Upper lobe of right lung (tissue), 1 donor: Measurements from ENCODE around the gene ERFE. TPM values are rescaled to one million over a fixed set of nuclear protein-coding genes. Genes with fewer than 3 reads are reported as not detected.
A peak's percentile ranks its signal among the peaks of the same experiment; 100 is the strongest.

Experiments used
- ATAC-seq: fragments of 200-7000 bp; cut with Tn5 transposase; one replicate; pipeline ENCODE4 v1.9.1; 2020; ENCODE audit warnings: mild to moderate bottlenecking, moderate library complexity
- DNase-seq: peaks from one replicate; pipeline ENCODE4 v3.0.0-alpha.2; 2020
- H3K27ac ChIP-seq: fragments of 200-600 bp; one replicate; pipeline ENCODE4 v1.8.0; 2022
- H3K27me3 ChIP-seq: fragments of 200-600 bp; one replicate; pipeline ENCODE4 v1.8.0; 2022; ENCODE audit warnings: mild to moderate bottlenecking
- H3K36me3 ChIP-seq: fragments of 200-600 bp; one replicate; pipeline ENCODE4 v1.8.0; 2022
- H3K4me1 ChIP-seq: fragments of 200-600 bp; one replicate; pipeline ENCODE4 v1.8.0; 2022
- H3K4me3 ChIP-seq: fragments of 200-600 bp; one replicate; pipeline ENCODE4 v1.8.0; 2022; ENCODE audit warnings: mild to moderate bottlenecking
- H3K9me3 ChIP-seq: fragments of 200-600 bp; one replicate; pipeline ENCODE4 v1.8.0; 2022
- CTCF ChIP-seq: fragments of 200-600 bp; IDR thresholded peaks from one replicate; pipeline ENCODE4 v1.8.0; 2022; ENCODE audit warnings: antibody characterized with exemption
- intact Hi-C: fragments of 100-400 bp; cut with DNase I; formaldehyde crosslinking; loops from one replicate; pipeline ENCODE4 v1.11.0; 2022
- total RNA-seq: library from RNA; stranded (reverse); fragmentation: NEBNext Ultra II Directional; extraction: Animal tissue kit (Norgen Biotek cat#: 25700); gene quantifications from one replicate; pipeline ENCODE4 v1.2.1, GENCODE V29; 2021
- donor health status: DM: no; HTN: yes; CAD: no; lungs with severe emphysema.

ERFE gene
- total RNA-seq, 1 donor from 2014 or later, result not detected

DNA sequence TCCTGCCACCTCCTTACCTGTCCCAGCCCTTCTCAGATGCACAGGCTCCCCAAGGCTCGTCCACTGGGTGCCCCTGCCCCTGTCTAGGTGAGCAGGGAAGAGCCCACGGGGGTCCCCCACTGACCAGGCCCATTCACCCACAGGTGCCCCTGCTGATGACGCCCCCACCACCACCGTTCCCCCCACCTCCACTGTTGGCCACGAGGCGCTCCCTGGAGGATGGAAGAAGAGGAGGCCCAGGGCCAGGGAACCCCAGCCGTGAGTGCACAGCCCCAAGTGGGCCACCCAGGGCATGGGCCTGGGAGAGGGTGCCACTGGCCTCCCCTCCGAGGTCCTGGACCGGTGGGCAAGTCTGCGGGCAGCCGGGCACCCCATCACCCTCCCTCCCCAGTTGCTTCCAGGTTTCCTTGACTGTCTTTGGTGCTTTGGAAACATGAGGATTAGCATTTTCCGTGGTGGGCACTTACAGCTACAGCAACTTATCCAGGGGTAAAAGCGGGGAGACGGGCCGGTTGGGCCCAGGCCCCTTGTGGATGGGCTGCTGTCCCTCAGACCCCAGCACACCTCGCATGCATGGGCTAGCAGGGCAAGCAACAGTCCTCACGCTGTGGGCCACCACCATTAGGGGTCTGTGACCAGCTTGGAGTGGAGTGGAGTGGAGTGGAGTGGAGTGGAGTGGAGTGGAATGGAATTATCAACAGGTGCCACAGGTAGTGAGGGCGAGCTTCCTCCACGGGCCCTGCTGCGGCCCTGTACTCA lies 33.5 kb upstream of the ERFE start:
- intact Hi-C loops, result no loop called here
- no peak for ATAC-seq
- Histone ChIP-seq H3K4me3 (no peak overlapping the region), H3K4me1 (no peaks in the 10 kb centered on the region), H3K27ac (no peak overlapping the region), H3K9me3 (no peaks in the 10 kb centered on the region), H3K36me3 (no peaks in the 10 kb centered on the region), H3K27me3 (peaks cover 6% of the 10 kb centered on the region)
- DNase-seq, result no peak
- TF ChIP-seq CTCF, result no peak

DNA sequence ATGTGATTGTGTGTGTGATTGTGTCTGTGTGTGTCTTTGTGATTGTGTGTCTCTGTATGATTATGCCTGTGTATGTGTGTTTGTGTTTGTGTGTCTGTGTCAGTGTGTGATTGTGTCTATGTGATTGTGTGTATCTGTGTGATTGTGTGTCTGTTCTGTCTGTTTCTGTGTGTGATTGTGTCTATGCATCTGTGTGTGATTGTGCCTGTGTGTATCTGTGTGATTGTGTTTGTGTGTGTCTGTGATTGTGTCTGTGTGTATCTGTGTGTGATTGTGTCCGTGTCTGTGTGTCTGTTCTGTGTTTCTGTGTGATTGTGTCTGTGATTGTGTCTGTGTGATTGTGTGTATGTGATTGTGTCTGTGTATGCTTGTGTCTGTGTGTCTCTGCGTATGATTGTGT lies 32.4 kb upstream of the ERFE start:
- no peak overlapping the region for H3K4me3 ChIP-seq
- intact Hi-C loops, result no loop called here

GRCh38 chr2:238126775-238127164 lies 32.0 kb upstream of the ERFE start:
- H3K4me1 ChIP-seq, result no peaks in the 10 kb centered on the region
- TF ChIP-seq CTCF, result no peak
- DNase-seq (no peak), ATAC-seq (no peak)
- no peak overlapping the region for H3K27ac ChIP-seq
- intact Hi-C loops, result no loop called here
- H3K4me3 ChIP-seq, result no peak overlapping the region
- H3K36me3 ChIP-seq, result no peaks in the 10 kb centered on the region
- H3K9me3 ChIP-seq, result no peaks in the 10 kb centered on the region
- H3K27me3 ChIP-seq, result no peaks in the 10 kb centered on the region

More for the DNA sequence above, 32.4 kb upstream of the ERFE start:
- Histone ChIP-seq H3K27me3 (peaks cover 4% of the 10 kb centered on the region), H3K36me3 (no peaks in the 10 kb centered on the region), H3K4me1 (no peaks in the 10 kb centered on the region), H3K9me3 (no peaks in the 10 kb centered on the region), H3K27ac (no peak overlapping the region)
- DNase-seq (no peak), ATAC-seq (no peak)
- TF ChIP-seq CTCF, result no peak

DNA sequence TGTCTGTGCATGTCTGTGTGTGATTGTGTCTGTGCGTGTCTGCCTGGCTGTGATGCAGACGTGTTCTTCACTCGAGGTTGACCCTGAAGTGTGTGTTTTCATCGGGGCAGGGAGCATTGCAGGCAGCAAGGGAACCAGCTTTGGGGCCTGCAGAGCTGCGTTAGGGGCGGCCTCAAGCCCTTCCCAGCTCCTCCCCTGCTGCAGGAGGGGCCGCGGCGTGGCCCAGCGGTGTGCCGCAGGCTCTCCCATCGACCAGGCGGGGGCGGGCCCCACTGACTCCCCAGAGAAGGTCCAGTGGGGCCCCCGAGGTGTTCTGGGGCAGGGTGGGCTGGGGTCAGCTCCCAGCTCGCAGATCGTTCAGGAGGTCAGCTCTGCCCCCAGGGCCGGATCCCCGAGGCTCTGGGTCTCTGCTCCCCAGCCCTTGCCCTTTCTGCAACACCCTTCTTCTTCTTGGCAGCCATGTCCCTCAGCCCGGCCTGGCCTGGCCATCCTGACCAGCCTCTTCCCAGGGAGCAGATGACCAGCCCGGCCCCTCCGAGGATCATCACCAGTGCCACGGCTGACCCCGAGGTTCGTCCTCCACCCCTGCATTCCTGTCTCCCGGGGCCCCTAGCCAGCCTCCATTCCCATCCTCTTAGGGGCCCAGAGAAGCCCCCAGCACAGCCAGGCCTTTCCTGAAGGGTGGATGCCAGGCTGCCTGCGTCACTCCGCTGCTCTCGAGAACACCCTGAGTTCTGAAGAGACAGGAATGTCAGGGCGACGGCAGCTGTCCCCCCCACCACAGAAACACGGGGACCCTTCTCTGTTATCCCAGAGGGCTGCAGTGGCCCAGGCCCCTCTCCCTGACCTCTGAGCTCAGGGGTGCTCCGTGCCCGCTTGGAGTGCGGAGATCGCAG lies 31.4 kb upstream of the ERFE start:
- Histone ChIP-seq H3K4me3 (no peak overlapping the region), H3K27me3 (no peaks in the 10 kb centered on the region), H3K4me1 (no peaks in the 10 kb centered on the region), H3K27ac (no peak overlapping the region), H3K36me3 (no peaks in the 10 kb centered on the region), H3K9me3 (no peaks in the 10 kb centered on the region)
- no peak for DNase-seq
- TF ChIP-seq CTCF, result no peak
- intact Hi-C loops, result no loop called here
- peak; percentile 34 for ATAC-seq

DNA sequence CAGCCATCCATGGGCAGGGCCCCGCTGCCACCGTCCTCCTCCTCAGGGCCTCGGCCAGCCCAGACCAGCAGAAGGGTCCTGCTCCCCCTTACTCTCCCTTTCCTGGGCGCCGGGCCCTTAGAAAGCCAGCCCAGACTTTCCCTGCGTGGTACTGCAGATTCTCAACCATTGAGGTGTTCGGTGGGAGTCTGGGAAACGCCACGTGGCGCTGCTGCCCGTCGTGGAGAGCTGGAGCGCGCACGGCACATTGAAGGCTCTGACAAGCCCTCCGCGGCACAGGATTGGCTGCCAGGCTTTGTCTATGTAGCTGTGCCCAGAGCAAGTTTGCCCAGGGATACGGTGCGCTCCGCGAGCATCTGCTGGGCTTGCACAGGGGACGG lies 30.7 kb upstream of the ERFE start:
- DNase-seq (no peak), ATAC-seq (no peak)
- no peaks in the 10 kb centered on the region for H3K4me1 ChIP-seq
- intact Hi-C loops, result no loop called here
- H3K9me3 ChIP-seq, result no peaks in the 10 kb centered on the region
- no peak overlapping the region for H3K27ac ChIP-seq
- no peaks in the 10 kb centered on the region for H3K36me3 ChIP-seq
- no peak for TF ChIP-seq CTCF
- H3K4me3 ChIP-seq, result no peak overlapping the region
- H3K27me3 ChIP-seq, result no peaks in the 10 kb centered on the region
